Esophagus muscularis mucosa (tissue), 4 donors: ENCODE data around the gene KRTAP10-3. TPM values are rescaled to one million over a fixed set of nuclear protein-coding genes. Genes with fewer than 3 reads are reported as not detected.

Source experiments
- DNase-seq: peaks from one replicate; pipeline ENCODE4 v3.0.0-alpha.2; 2017; ENCODE audit errors: extremely low spot score
- H3K27ac ChIP-seq, 4 donors: fragments of 200-600 bp; sonication (generic); replicated peaks in 1 of 4; 1 replicate in 3 of 4; 2 replicates in 1 of 4; pipeline ENCODE4 v1.5.1; 2016 to 2019; ENCODE audit warnings: mild to moderate bottlenecking in 1 of 4
- H3K27me3 ChIP-seq, 4 donors: fragments of 200-600 bp; sonication (generic); one replicate each; pipeline versions ENCODE4 v1.5.1 to v1.6.0; 2016 to 2019
- H3K36me3 ChIP-seq, 4 donors: fragments of 200-600 bp; sonication (generic); one replicate each; pipeline ENCODE4 v1.5.1; 2016 to 2019
- H3K4me1 ChIP-seq, 4 donors: fragments of 200-600 bp; sonication (generic); one replicate each; pipeline ENCODE4 v1.5.1; 2016 to 2019
- H3K4me3 ChIP-seq, 4 donors: fragments of 200-600 bp; sonication (generic); 1 replicate in 2 of 4; 2 replicates in 2 of 4; pipeline ENCODE4 v1.5.1; 2016 to 2019; ENCODE audit warnings: mild to moderate bottlenecking in 4 of 4, moderate library complexity in 1 of 4
- H3K9me3 ChIP-seq, 4 donors: fragments of 200-600 bp; sonication (generic); 1 replicate in 3 of 4; 2 replicates in 1 of 4; pipeline ENCODE4 v1.5.1; 2016 to 2019
- EP300 ChIP-seq: sonication (generic); formaldehyde crosslinking; IDR thresholded peaks from one replicate; pipeline ENCODE4 v1.6.1; 2017; ENCODE audit warnings: antibody characterized with exemption
- POLR2A ChIP-seq: fragments of 450-650 bp; IDR thresholded peaks from one replicate; pipeline ENCODE4 v1.6.1; 2017; ENCODE audit warnings: antibody characterized with exemption, moderate library complexity, mild to moderate bottlenecking, low read depth
- POLR2AphosphoS5 ChIP-seq, 2 donors: sonication (generic); formaldehyde crosslinking; IDR thresholded peaks; one replicate each; pipeline ENCODE4 v1.6.1; 2017; ENCODE audit warnings: antibody characterized with exemption in 2 of 2
- WGBS: methylation state at CpG from one replicate; pipeline ENCODE4 v1.1.5; 2018; 5-methylcytosine and 5-hydroxymethylcytosine counted together
- intact Hi-C: fragments of 100-400 bp; cut with DNase I; formaldehyde crosslinking; loops from one replicate; pipeline ENCODE4 v1.15.1; 2023
- total RNA-seq, 4 donors: library from RNA; depleted of rRNA; stranded (reverse); fragments of >200 nt; gene quantifications; one replicate each; pipeline versions ENCODE4 v1.1.0 to v1.2.1, GENCODE V29; 2016
- TF ChIP-seq, protein P1 (sequence below), 3 experiments: fragments of 200-600 bp in 2 of 3; fragments of 450-650 bp in 1 of 3; sonication (generic) in 2 of 3; IDR thresholded peaks; one replicate each; pipeline ENCODE4 v1.5.1; 2017 to 2019; ENCODE audit warnings: antibody characterized with exemption in 3 of 3, mild to moderate bottlenecking in 2 of 3, moderate library complexity in 1 of 3

Gene KRTAP10-3
- total RNA-seq, 4 donors from 2014 or later: not detected

DNA sequence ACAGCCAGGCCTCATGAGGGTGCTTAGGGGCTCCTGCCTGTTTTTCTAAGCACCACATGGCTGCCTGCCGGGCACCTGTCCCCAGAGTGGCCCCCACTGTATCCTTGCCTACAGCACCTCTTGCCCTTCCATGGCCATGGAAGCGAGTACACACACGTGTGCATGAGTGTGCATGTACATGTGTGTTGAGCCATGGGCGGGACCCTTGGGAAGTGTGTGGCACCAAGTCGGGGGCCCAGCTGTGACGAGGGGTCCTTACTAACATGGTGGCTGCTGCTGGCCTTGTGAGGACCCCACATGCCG lies 44.4 kb downstream of the KRTAP10-3 start:
- no peaks in the 10 kb centered on the region for H3K36me3 ChIP-seq
- DNase-seq: no peak
- no peaks in the 10 kb centered on the region for H3K9me3 ChIP-seq
- H3K27ac ChIP-seq: no peak overlapping the region
- TF ChIP-seq POLR2A (no peak), EP300 (no peak), POLR2AphosphoS5 (IDR thresholded peaks at IDR 0.05) (no peak)
- TF ChIP-seq, protein P1, sequence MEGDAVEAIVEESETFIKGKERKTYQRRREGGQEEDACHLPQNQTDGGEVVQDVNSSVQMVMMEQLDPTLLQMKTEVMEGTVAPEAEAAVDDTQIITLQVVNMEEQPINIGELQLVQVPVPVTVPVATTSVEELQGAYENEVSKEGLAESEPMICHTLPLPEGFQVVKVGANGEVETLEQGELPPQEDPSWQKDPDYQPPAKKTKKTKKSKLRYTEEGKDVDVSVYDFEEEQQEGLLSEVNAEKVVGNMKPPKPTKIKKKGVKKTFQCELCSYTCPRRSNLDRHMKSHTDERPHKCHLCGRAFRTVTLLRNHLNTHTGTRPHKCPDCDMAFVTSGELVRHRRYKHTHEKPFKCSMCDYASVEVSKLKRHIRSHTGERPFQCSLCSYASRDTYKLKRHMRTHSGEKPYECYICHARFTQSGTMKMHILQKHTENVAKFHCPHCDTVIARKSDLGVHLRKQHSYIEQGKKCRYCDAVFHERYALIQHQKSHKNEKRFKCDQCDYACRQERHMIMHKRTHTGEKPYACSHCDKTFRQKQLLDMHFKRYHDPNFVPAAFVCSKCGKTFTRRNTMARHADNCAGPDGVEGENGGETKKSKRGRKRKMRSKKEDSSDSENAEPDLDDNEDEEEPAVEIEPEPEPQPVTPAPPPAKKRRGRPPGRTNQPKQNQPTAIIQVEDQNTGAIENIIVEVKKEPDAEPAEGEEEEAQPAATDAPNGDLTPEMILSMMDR (IDR thresholded peaks at IDR 0.05): no peak
- H3K27me3 ChIP-seq: peaks cover 0 to 32% (median 0%) of the 10 kb centered on the region in 4 donors
- WGBS: no CpG with 5 or more reads among the region's 7 CpGs
- no peak overlapping the region for H3K4me3 ChIP-seq
- intact Hi-C loops: no loop called here
- H3K4me1 ChIP-seq: peaks cover 7 to 10% (median 8%) of the 10 kb centered on the region in 4 donors

DNA sequence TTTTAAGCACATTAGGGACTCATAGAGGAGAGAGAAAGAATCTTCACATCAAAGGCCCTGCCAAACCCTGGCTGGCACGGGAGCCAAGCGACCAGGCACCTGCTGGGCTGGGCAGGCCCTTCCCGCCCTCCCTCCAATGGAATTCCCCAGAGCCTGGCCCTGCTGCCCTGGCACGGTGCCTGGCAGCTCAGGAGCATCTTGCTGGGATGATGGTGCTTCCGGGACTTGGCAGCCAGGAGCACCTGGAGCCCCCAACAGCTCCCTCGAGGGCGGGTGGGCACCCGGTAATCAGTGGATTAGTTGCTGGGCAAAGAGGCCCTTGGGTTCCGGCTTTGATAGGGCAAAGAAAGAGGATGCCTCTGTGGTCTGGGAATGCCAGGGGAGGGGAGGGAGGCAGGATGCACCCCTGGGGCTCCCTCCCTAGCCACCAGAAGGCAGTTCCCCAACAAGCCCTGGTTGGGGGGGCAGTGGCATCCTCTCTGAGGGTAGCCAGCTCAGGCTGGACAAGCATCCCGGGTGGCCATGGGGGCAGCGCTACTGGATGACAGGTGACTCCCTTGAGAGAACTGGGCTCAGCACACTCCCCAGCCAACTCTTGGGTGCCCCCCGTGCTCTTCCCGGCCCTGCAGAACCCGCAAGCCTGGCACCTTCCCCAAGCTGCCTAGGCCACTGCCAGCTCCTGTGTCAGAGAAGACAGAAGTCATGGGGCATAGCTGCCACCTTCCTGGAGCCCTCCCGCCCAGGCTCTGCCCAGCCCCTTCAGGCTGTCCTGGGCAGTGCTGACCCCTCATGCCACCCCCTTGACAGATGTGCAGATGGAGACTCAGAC lies 45.0 kb downstream of the KRTAP10-3 start:
- H3K27me3 ChIP-seq: peaks cover 0 to 38% (median 0%) of the 10 kb centered on the region in 4 donors
- TF ChIP-seq POLR2AphosphoS5 (IDR thresholded peaks at IDR 0.05) (no peak), EP300 (no peak), POLR2A (no peak)
- TF ChIP-seq, protein P1 (IDR thresholded peaks at IDR 0.05): no peak
- H3K9me3 ChIP-seq: no peaks in the 10 kb centered on the region
- no peak overlapping the region for H3K27ac ChIP-seq
- 76% methylated on average over 13 of the region's 15 CpGs for WGBS
- H3K4me3 ChIP-seq: no peak overlapping the region
- no peak for DNase-seq
- no peaks in the 10 kb centered on the region for H3K36me3 ChIP-seq
- H3K4me1 ChIP-seq: peaks cover 7 to 10% (median 8%) of the 10 kb centered on the region in 4 donors
- intact Hi-C loops: no loop called here

DNA sequence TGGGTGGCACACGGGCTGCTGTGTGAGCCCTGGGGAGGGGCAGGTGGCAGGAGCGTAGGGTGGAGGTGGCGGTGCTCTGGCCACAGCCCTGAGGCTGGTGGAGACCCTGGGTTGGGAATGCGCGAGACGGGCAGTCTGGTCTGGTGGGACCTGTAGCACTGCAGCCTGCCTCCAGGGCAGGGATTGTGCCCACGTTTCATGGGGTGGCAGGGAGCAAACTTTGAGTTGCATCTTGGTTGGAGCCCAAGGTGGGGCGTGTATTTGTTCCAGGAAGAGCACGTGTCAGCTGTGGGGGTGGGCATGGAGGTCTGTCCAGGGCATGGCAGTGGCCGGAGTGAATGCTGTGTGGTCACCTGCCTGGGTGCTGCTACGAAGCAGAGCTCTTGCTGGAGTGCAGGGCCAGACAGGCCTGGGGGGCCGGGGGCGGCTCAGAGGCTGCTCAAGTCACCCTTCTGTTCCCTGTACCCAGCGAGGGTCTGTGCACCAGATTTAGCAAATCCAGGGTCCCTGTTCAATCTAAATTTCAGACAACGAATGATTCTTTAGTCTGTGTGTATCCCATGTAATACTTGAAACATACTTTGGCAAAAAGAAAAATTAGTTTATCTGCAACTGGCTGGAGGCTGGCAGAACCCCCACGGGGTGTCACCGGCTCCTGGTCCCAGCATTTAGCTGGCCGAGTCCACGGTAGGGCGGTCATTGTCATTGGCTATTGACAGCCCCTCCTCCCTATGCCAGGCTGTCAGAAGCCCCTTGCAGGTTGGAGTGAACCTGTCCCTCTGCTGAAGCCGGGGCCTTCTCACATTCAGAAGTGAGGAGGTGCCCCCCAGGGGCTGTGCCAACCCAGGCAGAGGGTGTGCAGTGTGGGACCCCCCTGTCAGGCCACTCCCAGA lies 45.9 kb downstream of the KRTAP10-3 start:
- no peak overlapping the region for H3K27ac ChIP-seq
- intact Hi-C loops: no loop called here
- no peaks in the 10 kb centered on the region for H3K9me3 ChIP-seq
- 80% methylated on average over 21 of the region's 21 CpGs for WGBS
- H3K4me1 ChIP-seq: peaks cover 7 to 10% (median 8%) of the 10 kb centered on the region in 4 donors
- DNase-seq: no peak
- H3K27me3 ChIP-seq: peaks cover 0 to 47% (median 0%) of the 10 kb centered on the region in 4 donors
- no peak overlapping the region for H3K4me3 ChIP-seq
- no peaks in the 10 kb centered on the region for H3K36me3 ChIP-seq
- no peak for TF ChIP-seq POLR2A
- no peak for TF ChIP-seq POLR2AphosphoS5 (IDR thresholded peaks at IDR 0.05)
- TF ChIP-seq EP300: no peak
- TF ChIP-seq, protein P1 (IDR thresholded peaks at IDR 0.05): no peak

DNA sequence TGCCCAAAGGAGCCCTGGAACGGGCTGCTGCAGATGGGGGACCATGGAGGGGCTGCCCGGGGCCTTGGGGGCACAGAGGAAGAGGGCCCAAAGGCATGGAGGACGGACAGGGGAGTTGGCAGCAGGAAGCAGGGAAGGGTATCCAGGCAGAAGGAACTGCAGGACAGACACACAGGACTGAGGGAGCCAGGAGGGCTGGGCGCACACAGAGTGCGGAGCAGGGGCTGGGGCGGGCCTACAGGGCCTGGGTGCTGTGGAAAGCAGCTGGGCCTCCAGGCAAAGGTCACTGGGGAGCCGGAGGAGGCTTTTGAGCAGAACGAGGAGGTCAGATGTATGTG lies 46.7 kb downstream of the KRTAP10-3 start:
- H3K36me3 ChIP-seq: no peaks in the 10 kb centered on the region
- H3K9me3 ChIP-seq: no peaks in the 10 kb centered on the region
- H3K4me3 ChIP-seq: no peak overlapping the region
- TF ChIP-seq, protein P1 (IDR thresholded peaks at IDR 0.05): no peak
- TF ChIP-seq POLR2A: no peak
- TF ChIP-seq POLR2AphosphoS5 (IDR thresholded peaks at IDR 0.05): no peak
- TF ChIP-seq EP300: no peak
- WGBS: 83% methylated on average over 8 of the region's 8 CpGs
- DNase-seq: no peak
- H3K27me3 ChIP-seq: peaks cover 0 to 53% (median 0%) of the 10 kb centered on the region in 4 donors
- H3K4me1 ChIP-seq: peaks cover 7 to 10% (median 8%) of the 10 kb centered on the region in 4 donors
- H3K27ac ChIP-seq: no peak overlapping the region
- intact Hi-C loops: loop anchor here (2.0 kb wide), 1 partner anchor 281 kb away; no protein-coding TSS in a partner anchor
